AG08395 (cell line): ENCODE measurements around the gene PGLYRP1.

Experiments used
- DNase-seq: peaks from one replicate; pipeline ENCODE4 v3.0.0; 2012; ENCODE audit warnings: mixed read lengths, low spot score

PGLYRP1 gene

GRCh38 chr19:46000491-46001246, 22.2 kb downstream of the PGLYRP1 start:
- no peak for DNase-seq

- peak; percentile 34 for DNase-seq
These were observed 23.2 kb downstream of the PGLYRP1 start for GRCh38 chr19:45999653-46000121.

DNA sequence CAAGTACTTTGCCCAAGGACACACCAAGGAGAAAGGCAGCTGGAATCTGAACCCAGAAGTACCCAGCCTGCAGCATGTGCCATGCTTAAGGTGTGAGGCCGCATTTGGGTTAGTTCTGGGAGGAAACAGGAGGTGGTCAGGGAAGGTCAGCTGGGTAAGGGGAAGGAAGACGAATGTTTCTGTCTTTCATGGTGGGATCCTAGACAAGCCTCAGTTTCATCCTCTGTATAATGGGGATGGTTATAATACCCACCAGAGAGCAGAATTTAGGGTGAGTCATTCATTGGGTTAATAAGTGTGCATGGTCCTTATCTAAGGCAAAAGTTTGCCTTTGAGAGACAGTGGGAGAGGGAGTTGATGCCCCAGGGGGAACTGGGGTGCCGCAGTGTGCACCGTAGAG, 24.0 kb downstream of the PGLYRP1 start:
- DNase-seq = no peak

- DNase-seq = no peak
These were observed 25.9 kb downstream of the PGLYRP1 start for GRCh38 chr19:45996933-45997332.

GRCh38 chr19:45995715-45996385, 27.0 kb downstream of the PGLYRP1 start:
- DNase-seq = no peak

GRCh38 chr19:45994998-45995714, 27.7 kb downstream of the PGLYRP1 start, which contains the start of gene CCDC61:
Gene CCDC61 (plus strand): TSS chr19:45995467. CDS start chr19:46003019, 7,552 bp downstream.
- peak; percentile 100 for DNase-seq

DNA sequence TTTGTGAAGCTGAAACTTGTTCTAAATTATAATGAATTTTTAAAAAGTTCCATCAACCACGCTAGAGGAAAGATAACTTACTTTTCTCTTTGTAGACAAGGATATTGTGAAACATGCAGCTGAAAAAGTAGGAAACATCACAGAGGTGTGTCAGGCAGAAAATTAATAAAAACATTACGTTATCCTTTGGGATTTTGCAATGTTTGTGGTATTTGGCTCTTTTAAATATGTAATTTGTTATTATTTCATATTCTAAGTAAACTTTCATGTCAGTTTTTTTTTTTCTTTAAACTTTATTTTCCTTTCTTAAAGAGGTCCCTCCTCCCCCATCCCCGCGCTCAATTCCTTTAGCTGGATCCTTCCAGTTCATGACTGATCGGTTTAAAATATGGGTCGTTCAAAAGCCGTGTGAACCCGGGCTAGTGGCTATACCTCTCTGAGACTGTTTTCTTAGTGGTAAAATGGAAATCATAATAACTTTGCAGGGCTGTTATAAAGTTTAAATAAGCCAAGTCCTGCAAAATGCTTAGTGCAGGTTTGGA, 28.3 kb downstream of the PGLYRP1 start:
- DNase-seq = peak; percentile 22

GRCh38 chr19:45990113-45990728, 32.6 kb downstream of the PGLYRP1 start:
- no peak for DNase-seq

DNA sequence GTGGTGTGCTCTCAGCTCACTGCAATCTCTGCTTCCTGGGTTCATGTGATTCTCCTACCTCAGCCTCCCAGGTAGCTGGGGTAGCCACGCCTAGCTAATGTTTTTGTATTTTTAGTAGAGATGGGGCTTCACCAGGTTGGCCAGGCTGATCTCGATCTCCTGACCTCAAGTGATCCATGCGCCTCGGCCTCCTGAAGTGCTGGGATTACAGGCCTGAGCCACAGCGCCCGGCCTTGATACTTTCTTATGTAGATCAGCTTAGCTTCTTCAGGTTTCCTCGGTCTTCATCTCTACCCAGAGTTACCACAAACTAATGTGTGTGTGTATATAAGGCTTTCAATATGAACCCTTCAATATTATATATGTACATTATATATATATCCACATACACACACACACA, 37.5 kb downstream of the PGLYRP1 start:
- no peak for DNase-seq

- no peak for DNase-seq
These were observed 41.5 kb downstream of the PGLYRP1 start for GRCh38 chr19:45981350-45981749.

DNA sequence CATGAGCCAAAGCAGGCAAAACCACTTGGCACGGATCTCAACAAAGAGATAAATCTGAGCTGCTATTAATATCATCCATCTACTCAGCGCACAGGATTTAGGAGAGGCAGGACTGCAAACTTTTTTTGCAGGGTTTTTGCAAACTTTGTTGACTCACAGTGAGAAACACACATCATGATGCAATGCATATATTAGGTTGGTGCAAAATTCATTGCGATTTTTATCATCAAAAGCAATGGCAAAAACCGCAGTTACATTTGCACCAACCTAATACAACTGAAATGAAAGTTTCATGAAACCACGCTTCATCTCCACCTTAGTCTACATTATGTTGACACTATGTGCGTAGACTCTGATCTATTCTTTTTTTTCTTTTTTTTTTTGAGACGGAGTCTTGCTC, 44.7 kb downstream of the PGLYRP1 start:
- no peak for DNase-seq

DNA sequence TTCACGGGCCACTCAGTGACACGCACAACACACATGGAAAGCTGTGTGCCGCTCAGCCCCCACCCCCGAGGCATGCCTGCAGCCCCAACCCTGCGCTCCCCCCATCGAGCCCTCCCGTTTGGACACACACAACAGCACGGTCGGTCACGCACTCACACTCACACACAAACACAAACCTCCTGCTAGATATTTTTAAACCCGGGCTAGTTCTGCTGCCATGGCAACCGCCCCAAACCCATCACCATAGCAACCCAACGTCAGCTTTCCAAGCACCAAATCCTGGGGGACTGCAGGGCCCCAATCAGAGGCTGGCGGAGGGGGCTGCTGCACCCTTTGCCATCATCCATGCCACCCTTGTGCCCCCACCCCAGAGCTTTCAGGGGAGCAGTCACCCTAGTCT, 46.7 kb downstream of the PGLYRP1 start:
- no peak for DNase-seq

DNA sequence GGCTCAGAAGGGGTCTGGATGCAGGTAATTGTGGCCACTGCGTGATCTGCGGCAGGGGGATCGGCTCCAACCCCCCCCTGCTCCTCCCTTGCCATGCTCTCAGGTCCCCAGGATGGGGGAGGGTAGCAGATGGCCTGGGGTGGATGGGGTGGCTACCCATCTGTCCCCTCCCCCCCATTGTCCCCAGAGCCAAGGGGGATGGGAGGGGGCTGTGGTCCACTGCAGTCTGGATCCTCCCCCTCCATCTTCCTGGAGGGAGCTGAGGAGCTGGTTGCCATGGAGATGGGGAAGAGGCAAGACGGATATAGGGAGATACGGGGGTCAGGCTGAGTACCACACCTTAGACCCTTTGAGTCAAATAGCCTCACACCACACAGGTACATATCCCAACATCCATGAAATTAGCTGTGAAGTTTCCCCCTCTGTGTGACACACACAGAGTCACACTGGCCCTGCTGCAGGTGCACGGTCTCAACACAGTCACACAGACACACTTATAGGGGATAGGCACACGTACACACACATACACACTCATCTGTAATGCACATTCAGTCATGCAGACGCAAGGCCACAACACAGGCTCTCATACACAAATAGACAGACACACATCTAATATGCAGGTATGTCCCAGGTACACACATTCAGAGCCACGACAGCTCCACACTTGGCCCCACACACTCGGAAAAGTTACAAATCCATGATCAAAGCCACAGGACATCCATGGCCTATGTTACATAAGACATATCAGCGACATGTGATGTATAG, 47.4 kb downstream of the PGLYRP1 start:
- DNase-seq = no peak

GRCh38 chr19:45973553-45974338, 49.1 kb downstream of the PGLYRP1 start, which contains the start of gene NOVA2:
Gene NOVA2 (minus strand): TSS chr19:45973865. CDS start chr19:45973351, 514 bp downstream.
- peak; percentile 80 for DNase-seq

DNA sequence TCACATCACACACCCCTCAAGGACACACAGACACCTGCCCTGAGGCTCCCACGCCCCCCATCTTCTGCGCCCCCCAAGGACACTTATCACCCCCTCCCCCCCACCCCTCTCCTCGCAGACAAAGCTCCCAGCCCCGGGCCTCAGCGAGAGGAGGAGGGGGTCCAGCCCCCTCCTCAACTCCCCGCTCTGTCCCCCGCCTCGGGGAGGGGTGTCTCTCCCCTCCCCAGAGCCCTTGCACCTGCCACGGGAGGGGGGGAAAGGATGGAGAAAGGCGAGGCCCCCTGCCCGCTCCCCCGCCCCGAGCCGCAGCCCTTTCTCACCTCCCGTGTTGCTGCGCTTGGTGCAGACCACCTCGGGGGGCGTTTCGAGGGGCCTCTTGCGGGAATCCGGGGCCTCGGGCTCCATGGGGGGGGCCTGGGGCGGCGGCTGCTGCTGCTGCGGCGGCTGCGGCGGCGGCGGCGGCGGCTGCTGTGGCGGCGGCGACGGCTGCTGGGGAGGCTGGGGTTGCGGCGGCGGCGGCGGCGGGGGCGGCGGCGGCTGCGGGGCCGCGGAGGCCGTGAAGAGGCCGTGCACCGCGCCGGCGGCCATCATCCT, 49.8 kb downstream of the PGLYRP1 start:
- no peak for DNase-seq

- DNase-seq = no peak
These were observed 50.5 kb downstream of the PGLYRP1 start for GRCh38 chr19:45972081-45972946.

GRCh38 chr19:45971260-45971902, 51.5 kb downstream of the PGLYRP1 start:
- DNase-seq = no peak

DNA sequence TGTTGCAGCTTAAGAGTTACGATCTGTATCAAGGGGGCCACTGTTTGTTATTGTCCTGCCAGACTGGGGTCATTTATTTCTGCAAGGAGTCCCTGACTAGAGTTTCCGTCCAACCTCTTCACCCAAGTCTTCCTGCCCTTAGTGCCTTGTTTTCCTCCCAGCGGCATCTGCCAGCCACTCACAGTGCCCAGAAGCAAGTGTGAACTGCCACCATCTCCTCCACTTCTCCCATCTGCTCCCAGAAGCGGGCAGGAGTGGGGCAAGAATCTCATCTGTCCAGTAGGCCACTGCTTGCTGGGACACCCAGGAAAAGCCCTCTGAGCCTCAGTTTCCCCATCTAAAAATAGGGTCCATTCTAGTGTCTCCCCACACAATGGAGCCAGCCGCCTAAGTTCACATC, 53.2 kb downstream of the PGLYRP1 start:
- DNase-seq = no peak
